ENCODE results near the gene ITPR2. TPM values are rescaled to one million over a fixed set of nuclear protein-coding genes. Genes with fewer than 3 reads are reported as not detected.
A peak's percentile ranks its signal among the peaks of the same experiment; 100 is the strongest.

Gene ITPR2
- total and polyA plus RNA-seq, 2 of the 8 experiments (the other 6 are each of a cell fraction or from before 2014, with no cell fraction given): 4.1 to 48.3 TPM

- TF ChIP-seq POLR2A (IDR thresholded peaks at IDR 0.05; ENCODE audit: control extremely low read depth in 1 of 2, low read depth in 2 of 2, low read length in 2 of 2) (peak in 1 of 2 experiments; percentile 30; a peak in 1 of 3 replicates), ATF2 (IDR thresholded peaks at IDR 0.05; ENCODE audit: low read length) (no peak), KDM5A (IDR thresholded peaks at IDR 0.05; ENCODE audit: low read length) (no peak), TAF1 (IDR thresholded peaks at IDR 0.05; ENCODE audit: low read depth, low read length) (peak; percentile 49; the same call in 1 of the 2 replicates), POU5F1 (IDR thresholded peaks at IDR 0.05; ENCODE audit: low read depth, low read length) (peak; percentile 68)
Observed at GRCh38 chr12:26510354-26510674, 322.7 kb downstream of the ITPR2 start (continued).
